Right ventricle myocardium superior (tissue), 1 donor: ENCODE results near the gene MYRIP. TPM values are rescaled to one million over a fixed set of nuclear protein-coding genes. Genes with fewer than 3 reads are reported as not detected.

Experiments
- ATAC-seq: fragments of 200-7000 bp; cut with Tn5 transposase; one replicate; pipeline ENCODE4 v1.9.1; 2020; ENCODE audit warnings: mild to moderate bottlenecking; ENCODE audit not compliant: poor library complexity
- DNase-seq: peaks from one replicate; pipeline ENCODE4 v3.0.0-alpha.2; 2020
- intact Hi-C: fragments of 100-400 bp; cut with DNase I; formaldehyde crosslinking; loops from one replicate; pipeline ENCODE4 v1.11.2; 2022
- total RNA-seq: library from RNA; stranded (reverse); fragmentation: NEBNext Ultra II Directional; extraction: Animal tissue kit (Norgen Biotek cat#: 25700); gene quantifications from one replicate; pipeline ENCODE4 v1.2.1, GENCODE V29; 2021
- donor health status: DM: no; HTN: yes; CAD: no; lungs with severe emphysema.

MYRIP gene
- total RNA-seq, 1 donor from 2014 or later: 1.6 TPM

GRCh38 chr3:40187945-40188344 is 378.5 kb downstream of the MYRIP start:
- intact Hi-C loops: no loop called here
- ATAC-seq: peak; percentile 33
- DNase-seq: no peak

GRCh38 chr3:40189118-40189517 is 379.7 kb downstream of the MYRIP start:
- ATAC-seq (peak; percentile 42), DNase-seq (no peak)
- intact Hi-C loops: no loop called here

- ATAC-seq (no peak), DNase-seq (no peak)
- intact Hi-C loops: loop anchor here (2.0 kb wide), 1 partner anchor 127 kb away; no protein-coding TSS in a partner anchor
Measured at GRCh38 chr3:40190056-40190455, 380.6 kb downstream of the MYRIP start.

- intact Hi-C loops: loop anchor here (2.0 kb wide), 1 partner anchor 126 kb away; no protein-coding TSS in a partner anchor
- no peak for DNase-seq
Measured at GRCh38 chr3:40191251-40191650, 381.8 kb downstream of the MYRIP start.

GRCh38 chr3:40191850-40192448 is 382.5 kb downstream of the MYRIP start:
- intact Hi-C loops: loop anchor here (2.0 kb wide), 1 partner anchor 125 kb away; no protein-coding TSS in a partner anchor

More at GRCh38 chr3:40191251-40191650, 381.8 kb downstream of the MYRIP start:
- no peak for ATAC-seq

GRCh38 chr3:40192628-40193027 is 383.2 kb downstream of the MYRIP start:
- no peak for DNase-seq
- no peak for ATAC-seq
- intact Hi-C loops: no loop called here

More at GRCh38 chr3:40191850-40192448, 382.5 kb downstream of the MYRIP start:
- peak; percentile 58 for ATAC-seq
- peak; percentile 60 for DNase-seq

GRCh38 chr3:40196966-40197365 is 387.6 kb downstream of the MYRIP start:
- ATAC-seq (no peak), DNase-seq (no peak)
- intact Hi-C loops: no loop called here

GRCh38 chr3:40200692-40201316 is 391.4 kb downstream of the MYRIP start:
- DNase-seq (no peak), ATAC-seq (no peak)
- intact Hi-C loops: no loop called here

- DNase-seq: no peak
- intact Hi-C loops: no loop called here
- ATAC-seq: peak; percentile 78
Measured at GRCh38 chr3:40201770-40202169, 392.4 kb downstream of the MYRIP start.

- intact Hi-C loops: no loop called here
- no peak for ATAC-seq
- no peak for DNase-seq
Measured at GRCh38 chr3:40206522-40206921, 397.1 kb downstream of the MYRIP start.

- DNase-seq (no peak), ATAC-seq (no peak)
- intact Hi-C loops: no loop called here
Measured at GRCh38 chr3:40207796-40208195, 398.4 kb downstream of the MYRIP start.

- ATAC-seq: no peak
- intact Hi-C loops: no loop called here
- DNase-seq: no peak
Measured at GRCh38 chr3:40208251-40208650, 398.8 kb downstream of the MYRIP start.

- intact Hi-C loops: no loop called here
- no peak for DNase-seq
- ATAC-seq: no peak
Measured at GRCh38 chr3:40211579-40211978, 402.2 kb downstream of the MYRIP start.

GRCh38 chr3:40213556-40213955 is 404.1 kb downstream of the MYRIP start:
- intact Hi-C loops: no loop called here
- no peak for DNase-seq
- ATAC-seq: no peak

GRCh38 chr3:40215015-40215414 is 405.6 kb downstream of the MYRIP start:
- intact Hi-C loops: no loop called here
- ATAC-seq (no peak), DNase-seq (no peak)

GRCh38 chr3:40216471-40216870 is 407.1 kb downstream of the MYRIP start:
- no peak for DNase-seq
- intact Hi-C loops: no loop called here
- no peak for ATAC-seq

- intact Hi-C loops: no loop called here
- ATAC-seq (no peak), DNase-seq (no peak)
Measured at GRCh38 chr3:40223856-40224255, 414.4 kb downstream of the MYRIP start.

GRCh38 chr3:40224796-40225515 is 415.5 kb downstream of the MYRIP start:
- no peak for DNase-seq
- intact Hi-C loops: no loop called here
- ATAC-seq: no peak

GRCh38 chr3:40226636-40227035 is 417.2 kb downstream of the MYRIP start:
- intact Hi-C loops: no loop called here
- ATAC-seq (no peak), DNase-seq (no peak)
